HepG2 (cell line): Measurements from ENCODE around the gene ANKRD12. TPM values are rescaled to one million over a fixed set of nuclear protein-coding genes. Genes with fewer than 3 reads are reported as not detected.

ENCODE experiments used
- ATAC-seq: fragments of 200-7000 bp; cut with Tn5 transposase; 3 replicates; pipeline ENCODE4 v1.9.1; 2020; ENCODE audit warnings: mild to moderate bottlenecking, moderate library complexity
- BruUV-seq: library from RNA; stranded (reverse); fragments of 400-500 nt; replicated peaks from 2 replicates; lab custom pipeline; 2021; lab: Mats Ljungman, UMichigan
- CTCF ChIA-PET: fragments of 300-600 bp; formaldehyde crosslinking; extraction: SDS; loops from one replicate; lab custom pipeline; 2021; ENCODE audit warnings: low total read pairs, inconsistent platforms, low intra/inter-chr PET ratio; lab: Yijun Ruan, JAX
- POLR2A ChIA-PET: fragments of 350-600 bp; sonication (Branson Sonifier 250); formaldehyde crosslinking; loops from one replicate; lab custom pipeline; 2020; ENCODE audit warnings: antibody characterized with exemption, inconsistent platforms; lab: Yijun Ruan, JAX
- DNase-seq: peaks from one replicate; pipeline ENCODE4 v3.0.0-alpha.2; 2015; ENCODE audit warnings: low spot score
- FAIRE-seq: peaks from 3 replicates; lab custom pipeline; 2011; peaks lifted over from hg19 to GRCh38; lab: Jason Lieb, UNC
- H2AFZ ChIP-seq: one replicate; pipeline ENCODE4 v1.6.1; 2011; ENCODE audit warnings: low read length, inconsistent platforms
- H3K27ac ChIP-seq: fragments of 300-600 bp; 3 replicates; pipeline ENCODE4 v1.8.0; 2011; ENCODE audit warnings: mixed run types, mild to moderate bottlenecking, mixed read lengths, low read length, inconsistent platforms; ENCODE audit not compliant: insufficient read depth; ENCODE audit errors: extremely low read length
- H3K27me3 ChIP-seq, 2 experiments: fragments of 200-600 bp in 1 of 2; 2 replicates in 1 of 2; 3 replicates in 1 of 2; pipeline versions ENCODE4 v1.6.0 to v1.8.0; 2011; ENCODE audit warnings: low read length in 2 of 2, mild to moderate bottlenecking in 2 of 2, moderate library complexity in 2 of 2, inconsistent platforms in 1 of 2; ENCODE audit not compliant: insufficient read depth in 2 of 2, control insufficient read depth in 1 of 2
- H3K36me3 ChIP-seq, 2 experiments: fragments of 200-600 bp in 1 of 2; replicated peaks in 1 of 2; 2 replicates in 1 of 2; 3 replicates in 1 of 2; pipeline versions ENCODE4 v1.5.1 to v1.8.0; 2011; ENCODE audit warnings: low read length in 2 of 2, inconsistent platforms in 1 of 2; ENCODE audit not compliant: insufficient read depth in 2 of 2, control insufficient read depth in 1 of 2
- H3K4me1 ChIP-seq: 2 replicates; pipeline ENCODE4 v1.5.1; 2012; ENCODE audit warnings: low read length, inconsistent platforms; ENCODE audit not compliant: insufficient read depth
- H3K4me2 ChIP-seq: 2 replicates; pipeline ENCODE4 v1.6.0; 2011; ENCODE audit warnings: low read depth, low read length, inconsistent platforms
- H3K4me3 ChIP-seq, 3 experiments: fragments of 200-600 bp in 1 of 3; sonication (generic), shearing (Covaris generic) in 1 of 3; replicated peaks in 1 of 3; 2 replicates each; pipeline ENCODE4 v1.5.1; 2011 to 2016; ENCODE audit warnings: low read length in 3 of 3, inconsistent platforms in 2 of 3, low read depth in 2 of 3, mild to moderate bottlenecking in 2 of 3, control low read depth in 1 of 3, mixed read lengths in 1 of 3; ENCODE audit not compliant: insufficient read depth in 1 of 3
- H3K79me2 ChIP-seq: one replicate; pipeline ENCODE4 v1.6.1; 2011; ENCODE audit warnings: low read length, inconsistent platforms; ENCODE audit not compliant: insufficient read depth
- H3K9ac ChIP-seq: 2 replicates; pipeline ENCODE4 v1.6.0; 2011; ENCODE audit warnings: mild to moderate bottlenecking, low read depth, low read length, inconsistent platforms; ENCODE audit not compliant: insufficient read depth
- H3K9me3 ChIP-seq: 2 replicates; pipeline ENCODE4 v1.5.1; 2012; ENCODE audit warnings: mild to moderate bottlenecking, low read length
- H4K20me1 ChIP-seq: 2 replicates; pipeline ENCODE4 v1.6.0; 2011; ENCODE audit warnings: inconsistent platforms, mild to moderate bottlenecking, low read length, moderate library complexity; ENCODE audit not compliant: insufficient read depth
- EHMT2 ChIP-seq: fragments of 200-600 bp; sonication (generic); IDR thresholded peaks from 2 replicates; pipeline ENCODE4 v1.7.0; 2017; ENCODE audit warnings: antibody characterized with exemption, low read depth, low read length, borderline replicate concordance
- FLYWCH1 ChIP-seq: sonication (generic); formaldehyde crosslinking; IDR thresholded peaks from 2 replicates; pipeline ENCODE4 v1.8.1; 2023; ENCODE audit warnings: mild to moderate bottlenecking, missing genetic modification reagents
- JDP2 ChIP-seq: sonication (generic); formaldehyde crosslinking; IDR thresholded peaks from 2 replicates; pipeline ENCODE4 v1.8.1; 2022; ENCODE audit warnings: missing genetic modification reagents, borderline replicate concordance
- MXI1 ChIP-seq: IDR thresholded peaks from 3 replicates; pipeline ENCODE4 v1.6.1; 2012; ENCODE audit warnings: low read depth, low read length, inconsistent platforms, borderline replicate concordance
- RXRB ChIP-seq: IDR thresholded peaks from 2 replicates; pipeline ENCODE4 v1.6.1; 2016; ENCODE audit warnings: borderline replicate concordance, missing genetic modification reagents, missing compliant biosample characterization
- SIX4 ChIP-seq: sonication (generic); formaldehyde crosslinking; IDR thresholded peaks from 2 replicates; pipeline ENCODE4 v1.4.0; 2020; ENCODE audit warnings: missing genetic modification reagents
- STAG1 ChIP-seq: sonication (generic); formaldehyde crosslinking; IDR thresholded peaks from 2 replicates; pipeline ENCODE4 v1.4.0; 2020; ENCODE audit warnings: missing genetic modification reagents
- ZFP41 ChIP-seq: sonication (generic); formaldehyde crosslinking; IDR thresholded peaks from 2 replicates; pipeline ENCODE4 v1.4.0; 2020; ENCODE audit warnings: mild to moderate bottlenecking, missing genetic modification reagents, borderline replicate concordance
- ZNF224 ChIP-seq: sonication (generic); formaldehyde crosslinking; IDR thresholded peaks from 2 replicates; pipeline ENCODE4 v1.5.0; 2020; ENCODE audit warnings: mild to moderate bottlenecking, missing genetic modification reagents
- ZNF343 ChIP-seq: sonication (generic); formaldehyde crosslinking; IDR thresholded peaks from 2 replicates; pipeline ENCODE4 v1.4.0; 2020; ENCODE audit warnings: mild to moderate bottlenecking, missing genetic modification reagents
- WGBS: methylation state at CpG from one replicate; pipeline ENCODE4 v1.1.6; 2017; ENCODE audit warnings: low lambda C conversion rate; 5-methylcytosine and 5-hydroxymethylcytosine counted together
- in situ Hi-C: cut with HindIII; loops from 2 replicates; pipeline ENCODE4 v1.10.0; 2017; ENCODE audit warnings: low pct_unique_long_range_greater_than_20kb; ENCODE audit not compliant: extremely low pct_ligation_motif_present
- intact Hi-C: fragments of 100-400 bp; cut with micrococcal nuclease; formaldehyde crosslinking; loops from one replicate; pipeline ENCODE4 v1.10.0; 2022; ENCODE audit not compliant: unreplicated experiment
- polyA plus RNA-seq, 8 experiments: library from polyadenylated mRNA; depleted of rRNA in 3 of 8; stranded (reverse) in 7 of 8; unstranded in 1 of 8; fragments of >200 nt; fragmentation: Illumina TruSeq in 4 of 8; extraction: Trizol in 4 of 8; gene quantifications; 2 replicates each; pipeline versions ENCODE4 v1.2.1 to v1.2.3, GENCODE V29; 2011 to 2016; ENCODE audit warnings: low read depth in 4 of 8, missing spikeins in 1 of 8, mixed read lengths in 1 of 8; ENCODE audit not compliant: insufficient read depth in 1 of 8
- total RNA-seq, 5 experiments: library from RNA; depleted of rRNA; stranded (reverse); fragments of >200 nt; fragmentation: Illumina TruSeq; extraction: Trizol; gene quantifications; 2 replicates each; pipeline ENCODE4 v1.2.3, GENCODE V29; 2016; ENCODE audit warnings: low read depth in 1 of 5
- TF ChIP-seq, protein P1 (sequence below): fragments of 450-650 bp; IDR thresholded peaks from 2 replicates; pipeline ENCODE4 v1.6.1; 2016
- TF ChIP-seq, protein P2 (sequence below): sonication (generic); formaldehyde crosslinking; IDR thresholded peaks from 2 replicates; pipeline ENCODE4 v1.4.0; 2020; ENCODE audit warnings: mild to moderate bottlenecking, missing genetic modification reagents
- TF ChIP-seq, protein P3 (sequence below): sonication (generic); formaldehyde crosslinking; IDR thresholded peaks from 2 replicates; pipeline ENCODE4 v1.5.0; 2020; ENCODE audit warnings: mild to moderate bottlenecking, low read depth, missing genetic modification reagents, borderline replicate concordance

The ANKRD12 gene
- total and polyA plus RNA-seq, 2 of the 13 experiments (the other 11 are each of a cell fraction or from before 2014, with no cell fraction given): 6.0 to 23.2 TPM

DNA sequence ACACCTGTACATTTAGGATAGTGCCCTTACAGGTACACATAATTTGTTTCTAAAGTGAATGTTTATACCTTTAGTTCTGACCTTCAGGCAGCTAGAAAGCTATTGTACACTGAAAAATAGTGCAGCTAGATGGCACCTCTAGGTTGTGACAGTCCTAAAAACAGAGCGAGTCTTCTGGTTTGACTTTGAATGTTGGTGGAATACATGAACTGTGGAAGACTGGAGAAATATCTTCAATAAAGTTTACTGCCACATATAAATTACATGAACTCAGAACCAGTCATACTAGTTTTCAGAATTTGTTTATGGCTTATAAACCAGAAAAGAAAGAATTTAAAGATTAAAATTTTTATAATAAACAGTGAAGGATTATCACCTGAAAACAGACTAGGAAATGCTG is 139.3 kb downstream of the ANKRD12 start:
- Histone ChIP-seq H3K9me3 (no peaks in the 10 kb centered on the region), H3K27ac (no peak overlapping the region), H3K36me3 (peaks cover 5 to 34% of the 10 kb centered on the region in 2 experiments; a peak in 4 of 5 replicates), H4K20me1 (no peaks in the 10 kb centered on the region), H3K9ac (no peak overlapping the region), H3K79me2 (no peaks in the 10 kb centered on the region), H3K4me3 (no peak overlapping the region), H3K4me2 (no peak overlapping the region), H3K4me1 (no peaks in the 10 kb centered on the region), H3K27me3 (no peaks in the 10 kb centered on the region), H2AFZ (no peak overlapping the region)
- ATAC-seq: no peak
- intact Hi-C loops: no loop called here
- BruUV-seq: no TSS peak
- no peak for FAIRE-seq
- in situ Hi-C loops: no loop called here
- 93% methylated on average over 1 of the region's 1 CpG for WGBS
- ChIA-PET CTCF (no interaction called here), POLR2A (no interaction called here)
- TF ChIP-seq MXI1: no peak
- no peak for DNase-seq

DNA sequence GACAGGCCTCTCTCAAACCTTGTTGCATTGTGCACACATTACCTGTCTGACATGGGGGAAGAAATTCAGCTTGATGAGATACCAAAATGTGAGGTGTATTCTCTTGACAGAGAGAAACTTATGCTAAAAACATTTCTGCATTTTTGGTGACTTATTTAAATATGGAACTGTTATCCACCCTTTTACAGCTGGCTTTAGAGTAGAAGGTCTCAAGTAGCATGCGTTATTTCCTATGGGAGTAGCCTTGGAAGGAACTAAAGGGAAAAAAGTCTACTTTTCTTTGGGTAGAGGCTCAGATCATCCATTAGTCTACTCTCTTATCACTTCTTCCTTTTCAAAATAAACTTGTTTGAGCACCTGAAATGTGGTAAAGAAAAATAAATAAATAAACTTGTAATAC is 141.4 kb downstream of the ANKRD12 start:
- peaks cover 4 to 25% of the 10 kb centered on the region in 2 experiments; a peak in 3 of 5 replicates for H3K36me3 ChIP-seq
- H3K4me3 ChIP-seq: no peak overlapping the region
- H3K4me2 ChIP-seq: no peak overlapping the region
- in situ Hi-C loops: no loop called here
- H3K27ac ChIP-seq: no peak overlapping the region
- intact Hi-C loops: no loop called here
- WGBS: 96% methylated on average over 1 of the region's 1 CpG
- DNase-seq (no peak), FAIRE-seq (no peak), ATAC-seq (no peak)
- CTCF ChIA-PET: no interaction called here
- no peaks in the 10 kb centered on the region for H3K4me1 ChIP-seq
- no TSS peak for BruUV-seq
- no peaks in the 10 kb centered on the region for H3K27me3 ChIP-seq
- no peaks in the 10 kb centered on the region for H3K79me2 ChIP-seq
- no peak overlapping the region for H2AFZ ChIP-seq
- H3K9me3 ChIP-seq: no peaks in the 10 kb centered on the region
- no peaks in the 10 kb centered on the region for H4K20me1 ChIP-seq
- POLR2A ChIA-PET: no interaction called here
- no peak overlapping the region for H3K9ac ChIP-seq
- TF ChIP-seq, protein P1, sequence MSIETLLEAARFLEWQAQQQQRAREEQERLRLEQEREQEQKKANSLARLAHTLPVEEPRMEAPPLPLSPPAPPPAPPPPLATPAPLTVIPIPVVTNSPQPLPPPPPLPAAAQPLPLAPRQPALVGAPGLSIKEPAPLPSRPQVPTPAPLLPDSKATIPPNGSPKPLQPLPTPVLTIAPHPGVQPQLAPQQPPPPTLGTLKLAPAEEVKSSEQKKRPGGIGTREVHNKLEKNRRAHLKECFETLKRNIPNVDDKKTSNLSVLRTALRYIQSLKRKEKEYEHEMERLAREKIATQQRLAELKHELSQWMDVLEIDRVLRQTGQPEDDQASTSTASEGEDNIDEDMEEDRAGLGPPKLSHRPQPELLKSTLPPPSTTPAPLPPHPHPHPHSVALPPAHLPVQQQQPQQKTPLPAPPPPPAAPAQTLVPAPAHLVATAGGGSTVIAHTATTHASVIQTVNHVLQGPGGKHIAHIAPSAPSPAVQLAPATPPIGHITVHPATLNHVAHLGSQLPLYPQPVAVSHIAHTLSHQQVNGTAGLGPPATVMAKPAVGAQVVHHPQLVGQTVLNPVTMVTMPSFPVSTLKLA: no peak
- TF ChIP-seq, protein P2, sequence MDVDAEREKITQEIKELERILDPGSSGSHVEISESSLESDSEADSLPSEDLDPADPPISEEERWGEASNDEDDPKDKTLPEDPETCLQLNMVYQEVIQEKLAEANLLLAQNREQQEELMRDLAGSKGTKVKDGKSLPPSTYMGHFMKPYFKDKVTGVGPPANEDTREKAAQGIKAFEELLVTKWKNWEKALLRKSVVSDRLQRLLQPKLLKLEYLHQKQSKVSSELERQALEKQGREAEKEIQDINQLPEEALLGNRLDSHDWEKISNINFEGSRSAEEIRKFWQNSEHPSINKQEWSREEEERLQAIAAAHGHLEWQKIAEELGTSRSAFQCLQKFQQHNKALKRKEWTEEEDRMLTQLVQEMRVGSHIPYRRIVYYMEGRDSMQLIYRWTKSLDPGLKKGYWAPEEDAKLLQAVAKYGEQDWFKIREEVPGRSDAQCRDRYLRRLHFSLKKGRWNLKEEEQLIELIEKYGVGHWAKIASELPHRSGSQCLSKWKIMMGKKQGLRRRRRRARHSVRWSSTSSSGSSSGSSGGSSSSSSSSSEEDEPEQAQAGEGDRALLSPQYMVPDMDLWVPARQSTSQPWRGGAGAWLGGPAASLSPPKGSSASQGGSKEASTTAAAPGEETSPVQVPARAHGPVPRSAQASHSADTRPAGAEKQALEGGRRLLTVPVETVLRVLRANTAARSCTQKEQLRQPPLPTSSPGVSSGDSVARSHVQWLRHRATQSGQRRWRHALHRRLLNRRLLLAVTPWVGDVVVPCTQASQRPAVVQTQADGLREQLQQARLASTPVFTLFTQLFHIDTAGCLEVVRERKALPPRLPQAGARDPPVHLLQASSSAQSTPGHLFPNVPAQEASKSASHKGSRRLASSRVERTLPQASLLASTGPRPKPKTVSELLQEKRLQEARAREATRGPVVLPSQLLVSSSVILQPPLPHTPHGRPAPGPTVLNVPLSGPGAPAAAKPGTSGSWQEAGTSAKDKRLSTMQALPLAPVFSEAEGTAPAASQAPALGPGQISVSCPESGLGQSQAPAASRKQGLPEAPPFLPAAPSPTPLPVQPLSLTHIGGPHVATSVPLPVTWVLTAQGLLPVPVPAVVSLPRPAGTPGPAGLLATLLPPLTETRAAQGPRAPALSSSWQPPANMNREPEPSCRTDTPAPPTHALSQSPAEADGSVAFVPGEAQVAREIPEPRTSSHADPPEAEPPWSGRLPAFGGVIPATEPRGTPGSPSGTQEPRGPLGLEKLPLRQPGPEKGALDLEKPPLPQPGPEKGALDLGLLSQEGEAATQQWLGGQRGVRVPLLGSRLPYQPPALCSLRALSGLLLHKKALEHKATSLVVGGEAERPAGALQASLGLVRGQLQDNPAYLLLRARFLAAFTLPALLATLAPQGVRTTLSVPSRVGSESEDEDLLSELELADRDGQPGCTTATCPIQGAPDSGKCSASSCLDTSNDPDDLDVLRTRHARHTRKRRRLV (CRISPR knock-in tag): no peak
- TF ChIP-seq ZNF343 (CRISPR knock-in tag) (no peak), RXRB (no peak), SIX4 (no peak), FLYWCH1 (CRISPR knock-in tag) (no peak), STAG1 (CRISPR knock-in tag) (no peak), JDP2 (CRISPR knock-in tag) (no peak), ZFP41 (CRISPR knock-in tag) (no peak), EHMT2 (no peak), ZNF224 (no peak)
- TF ChIP-seq, protein P3, sequence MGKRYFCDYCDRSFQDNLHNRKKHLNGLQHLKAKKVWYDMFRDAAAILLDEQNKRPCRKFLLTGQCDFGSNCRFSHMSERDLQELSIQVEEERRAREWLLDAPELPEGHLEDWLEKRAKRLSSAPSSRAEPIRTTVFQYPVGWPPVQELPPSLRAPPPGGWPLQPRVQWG: no peak
